HG02852 (cell line): Measurements from ENCODE around the gene ANKRD11.
"Not testable (repeated sequence)": the region's sequence is repeated elsewhere in the genome, so short reads cannot be mapped to it uniquely, and the experiment has no call there.

ENCODE experiments used
- ATAC-seq: cut with Tn5 transposase; IDR thresholded peaks from one replicate; pipeline ENCODE4 v1.9.1; 2021; ENCODE audit warnings: mild to moderate bottlenecking, moderate library complexity; ENCODE audit not compliant: unreplicated experiment

ANKRD11 gene

DNA sequence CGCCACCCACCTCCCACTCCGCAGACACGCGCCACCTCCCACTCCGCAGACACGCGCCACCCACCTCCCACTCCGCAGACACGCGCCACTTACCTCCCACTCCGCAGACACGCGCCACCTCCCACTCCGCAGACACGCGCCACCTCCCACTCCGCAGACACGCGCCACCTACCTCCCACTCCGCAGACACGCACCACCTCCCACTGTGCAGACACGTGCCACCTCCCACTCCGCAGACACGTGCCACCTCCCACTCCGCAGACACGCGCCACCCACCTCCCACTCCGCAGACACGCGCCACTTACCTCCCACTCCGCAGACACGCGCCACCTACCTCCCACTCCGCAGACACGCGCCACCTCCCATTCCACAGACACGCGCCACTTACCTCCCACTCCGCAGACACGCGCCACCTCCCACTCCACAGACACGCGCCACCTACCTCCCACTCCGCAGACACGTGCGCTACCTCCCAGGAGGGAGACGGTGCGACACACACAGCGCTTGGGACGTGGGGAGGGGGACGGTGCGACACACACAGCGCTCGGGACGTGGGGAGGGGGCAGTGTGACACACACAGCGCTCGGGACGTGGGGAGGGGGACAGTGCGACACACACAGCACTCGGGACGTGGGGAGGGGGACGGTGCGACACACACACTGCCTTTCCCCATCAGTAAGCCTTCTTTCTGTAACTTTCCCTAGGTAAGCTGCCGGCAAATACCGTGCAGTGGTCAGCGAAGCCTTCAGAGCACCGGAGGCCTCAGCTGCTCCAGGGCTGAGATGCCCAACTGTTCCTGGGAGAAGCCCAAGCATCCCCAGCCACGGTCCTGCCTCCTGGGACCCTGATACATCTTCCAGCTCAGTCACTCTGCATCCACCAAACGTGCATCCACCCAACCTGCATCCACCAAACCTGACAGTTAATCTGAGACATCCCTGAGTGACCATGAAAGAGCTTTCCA lies 183.6 kb downstream of the ANKRD11 start:
- ATAC-seq: not testable (repeated sequence)

- ATAC-seq: no peak
These were observed 185.2 kb downstream of the ANKRD11 start for GRCh38 chr16:89304941-89305705.

GRCh38 chr16:89304181-89304851 lies 186.0 kb downstream of the ANKRD11 start:
- no peak for ATAC-seq

- ATAC-seq: no peak
These were observed 186.7 kb downstream of the ANKRD11 start for GRCh38 chr16:89303617-89304016.

GRCh38 chr16:89300976-89301360 lies 189.4 kb downstream of the ANKRD11 start:
- ATAC-seq: no peak

- no peak for ATAC-seq
These were observed 189.9 kb downstream of the ANKRD11 start for GRCh38 chr16:89300311-89300975.

DNA sequence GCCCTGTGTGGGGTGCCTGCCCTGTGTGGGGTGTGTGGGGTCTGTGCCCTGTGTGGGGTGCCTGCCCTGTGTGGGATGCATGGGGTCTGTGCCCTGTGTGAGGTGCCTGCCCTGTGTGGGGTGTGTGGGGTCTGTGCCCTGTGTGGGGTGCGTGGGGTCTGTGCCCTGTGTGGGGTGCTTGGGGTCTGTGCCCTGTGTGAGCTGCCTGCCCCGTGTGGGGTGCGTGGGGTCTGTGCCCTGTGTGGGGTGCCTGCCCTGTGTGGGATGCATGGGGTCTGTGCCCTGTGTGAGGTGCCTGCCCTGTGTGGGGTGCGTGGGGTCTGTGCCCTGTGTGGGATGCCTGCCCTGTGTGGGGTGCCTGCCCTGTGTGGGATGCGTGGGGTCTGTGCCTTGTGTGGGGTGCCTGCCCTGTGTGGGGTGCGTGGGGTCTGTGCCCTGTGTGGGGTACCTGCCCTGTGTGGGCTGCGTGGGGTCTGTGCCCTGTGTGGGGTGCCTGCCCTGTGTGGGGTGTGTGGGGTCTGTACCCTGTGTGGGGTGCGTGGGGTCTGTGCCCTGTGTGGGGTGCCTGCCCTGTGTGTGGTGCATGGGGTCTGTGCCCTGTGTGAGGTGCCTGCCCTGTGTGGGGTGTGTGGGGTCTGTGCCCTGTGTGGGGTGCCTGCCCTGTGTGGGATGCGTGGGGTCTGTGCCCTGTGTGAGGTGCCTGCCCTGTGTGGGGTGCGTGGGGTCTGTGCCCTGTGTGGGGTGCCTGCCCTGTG lies 190.8 kb downstream of the ANKRD11 start:
- ATAC-seq: not testable (repeated sequence)

GRCh38 chr16:89298623-89299225 lies 191.6 kb downstream of the ANKRD11 start:
- ATAC-seq: no peak

- ATAC-seq: no peak
These were observed 192.3 kb downstream of the ANKRD11 start for GRCh38 chr16:89297910-89298545.

- ATAC-seq: no peak
These were observed 193.0 kb downstream of the ANKRD11 start for GRCh38 chr16:89297156-89297874.

DNA sequence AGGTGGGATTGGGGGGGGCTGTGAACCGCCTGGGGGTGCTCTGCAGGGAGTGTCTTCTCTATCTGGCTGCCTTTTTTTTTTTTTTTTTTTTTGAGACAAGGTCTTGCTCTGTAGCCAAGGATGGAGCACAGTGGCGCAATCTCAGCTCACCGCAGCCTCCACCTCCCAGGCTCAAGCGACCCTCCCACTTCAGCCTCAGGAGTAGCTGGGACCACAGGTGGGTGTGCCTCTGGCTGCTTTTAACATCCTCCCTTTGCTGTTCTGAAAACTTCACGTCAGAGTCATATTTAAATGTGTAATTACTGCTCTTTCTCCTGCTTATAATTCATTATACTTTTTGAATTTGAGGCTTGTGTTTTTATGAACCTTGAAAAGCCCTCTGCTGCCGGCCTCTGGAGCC lies 194.4 kb downstream of the ANKRD11 start:
- ATAC-seq: no peak

GRCh38 chr16:89295071-89295900 lies 195.1 kb downstream of the ANKRD11 start:
- ATAC-seq: no peak

- ATAC-seq: no peak
These were observed 195.9 kb downstream of the ANKRD11 start for GRCh38 chr16:89294486-89294885.

DNA sequence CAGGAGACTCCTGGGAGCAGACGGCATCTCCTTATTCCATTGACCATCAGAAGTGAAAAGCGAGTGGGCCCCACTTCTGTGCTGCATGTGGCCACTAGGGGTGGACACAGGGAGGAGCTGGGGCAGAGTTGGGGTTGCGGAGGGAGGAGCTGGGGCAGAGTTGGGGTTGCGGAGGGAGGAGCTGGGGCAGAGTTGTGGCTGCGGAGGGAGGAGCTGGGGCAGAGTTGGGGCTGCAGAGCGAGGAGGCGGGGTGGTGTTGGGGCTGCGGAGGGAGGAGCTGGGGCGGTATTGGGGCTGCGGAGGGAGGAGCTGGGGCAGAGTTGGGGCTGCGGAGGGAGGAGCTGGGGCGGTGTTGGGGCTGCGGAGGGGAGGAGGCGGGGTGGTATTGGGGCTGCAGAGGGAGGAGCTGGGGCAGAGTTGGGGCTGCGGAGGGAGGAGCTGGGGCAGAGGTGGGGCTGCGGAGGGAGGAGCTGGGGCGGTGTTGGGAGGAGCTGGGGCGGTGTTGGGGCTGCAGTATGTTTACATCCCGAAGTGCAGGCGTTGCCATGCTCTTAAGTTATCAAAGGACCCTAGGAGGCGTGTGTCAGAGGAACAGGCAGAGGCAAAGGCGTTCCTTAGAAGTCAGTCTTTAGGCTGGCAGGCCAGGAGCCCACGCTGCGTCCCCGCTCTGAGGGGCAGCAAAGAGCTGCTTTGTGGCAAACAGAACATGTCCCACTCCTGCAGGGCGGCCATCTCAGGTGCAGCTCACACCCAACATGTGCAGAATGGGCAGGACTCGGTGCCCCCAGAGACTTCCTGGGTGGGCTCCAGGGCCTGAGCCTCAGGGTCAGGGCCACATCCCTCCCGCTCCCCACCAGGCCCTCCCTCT lies 196.9 kb downstream of the ANKRD11 start:
- no peak for ATAC-seq

DNA sequence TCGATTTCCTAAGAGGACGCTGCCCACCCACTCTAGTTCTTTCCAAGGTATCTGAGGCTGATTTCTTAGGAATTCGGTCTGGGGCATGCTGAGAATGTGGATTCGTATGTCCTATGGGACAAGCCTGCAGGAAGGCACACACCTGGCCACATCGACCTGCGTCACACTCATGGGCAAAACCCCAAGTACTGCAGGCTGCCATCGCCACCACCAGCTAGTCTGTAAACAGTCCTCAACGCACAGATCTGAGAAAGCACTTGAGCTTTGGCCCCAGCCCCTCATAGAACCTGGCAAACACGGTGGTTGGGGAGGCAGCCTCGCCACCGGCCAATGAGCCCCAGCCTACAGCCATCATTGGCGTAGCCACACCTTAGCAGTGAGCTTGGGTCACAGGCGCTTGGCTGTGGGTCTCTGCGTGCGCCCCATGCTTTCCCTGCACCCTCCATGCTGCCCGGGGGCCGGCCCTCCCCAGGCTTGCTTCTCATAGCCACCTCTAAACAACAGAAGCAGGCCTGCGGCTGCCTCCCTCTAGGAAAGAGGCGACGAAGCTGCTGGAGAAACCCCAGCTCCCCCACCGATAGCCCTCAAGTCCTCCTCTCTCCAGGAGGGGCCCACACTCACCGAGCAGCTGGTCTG lies 197.8 kb downstream of the ANKRD11 start:
- no peak for ATAC-seq

- no peak for ATAC-seq
These were observed 198.6 kb downstream of the ANKRD11 start for GRCh38 chr16:89291776-89292175.
